Natural killer cell (primary cell): ENCODE measurements around the gene TMEM14A. TPM values are rescaled to one million over a fixed set of nuclear protein-coding genes. Genes with fewer than 3 reads are reported as not detected.

Experiments
- ATAC-seq, 3 donors: fragments of 150-1000 bp in 2 of 3; fragments of 200-7000 bp in 1 of 3; cut with Tn5 transposase; 1 replicate in 1 of 3; 2 replicates in 2 of 3; pipeline ENCODE4 v1.10.0; 2021; ENCODE audit warnings: mild to moderate bottlenecking in 2 of 3, moderate library complexity in 2 of 3
- DNase-seq, 2 donors: peaks; one replicate each; pipeline versions ENCODE4 v3.0.0 to v3.0.0-alpha.2; 2013 to 2021; ENCODE audit warnings: mixed read lengths in 1 of 2
- H3K27ac ChIP-seq: one replicate; pipeline ENCODE4 v1.5.1; 2013; ENCODE audit warnings: mild to moderate bottlenecking, low read length
- H3K27me3 ChIP-seq: one replicate; pipeline ENCODE4 v1.6.1; 2013; ENCODE audit warnings: low read length; ENCODE audit not compliant: control insufficient read depth, insufficient read depth
- H3K36me3 ChIP-seq: one replicate; pipeline ENCODE4 v1.6.1; 2013; ENCODE audit warnings: low read length; ENCODE audit not compliant: control insufficient read depth, insufficient read depth
- H3K4me1 ChIP-seq: one replicate; pipeline ENCODE4 v1.6.1; 2013; ENCODE audit warnings: low read length; ENCODE audit not compliant: control insufficient read depth, insufficient read depth
- H3K4me3 ChIP-seq: one replicate; pipeline ENCODE4 v1.5.1; 2013; ENCODE audit warnings: low read length
- H3K9me3 ChIP-seq: one replicate; pipeline ENCODE4 v1.6.1; 2013; ENCODE audit warnings: low read length; ENCODE audit not compliant: control insufficient read depth, insufficient read depth
- H3K27ac Mint-ChIP-seq, 2 donors: one replicate each; pipeline ENCODE4 v1.8.0; 2022; ENCODE audit warnings: mild to moderate bottlenecking in 2 of 2, mixed read lengths in 2 of 2, moderate library complexity in 1 of 2
- H3K27me3 Mint-ChIP-seq, 2 donors: one replicate each; pipeline ENCODE4 v1.8.0; 2022; ENCODE audit warnings: low read depth in 2 of 2, mixed read lengths in 2 of 2
- H3K36me3 Mint-ChIP-seq: one replicate; pipeline ENCODE4 v1.8.0; 2022; ENCODE audit warnings: mixed read lengths
- H3K4me1 Mint-ChIP-seq, 2 donors: one replicate each; pipeline ENCODE4 v1.8.0; 2022; ENCODE audit warnings: mixed read lengths in 2 of 2
- H3K4me3 Mint-ChIP-seq: one replicate; pipeline ENCODE4 v1.8.0; 2022; ENCODE audit warnings: mild to moderate bottlenecking, moderate library complexity, mixed read lengths
- H3K9me3 Mint-ChIP-seq, 2 donors: one replicate each; pipeline ENCODE4 v1.8.0; 2022; ENCODE audit warnings: mixed read lengths in 2 of 2
- CTCF ChIP-seq: fragments of 200-600 bp; IDR thresholded peaks from one replicate; pipeline ENCODE4 v1.8.0; 2022; ENCODE audit warnings: antibody characterized with exemption
- WGBS: methylation state at CpG from one replicate; pipeline ENCODE4 v1.1.7; 2013; ENCODE audit warnings: missing lambda C conversion rate; ENCODE audit not compliant: insufficient coverage; 5-methylcytosine and 5-hydroxymethylcytosine counted together
- intact Hi-C: fragments of 100-400 bp; cut with micrococcal nuclease; formaldehyde crosslinking; loops from one replicate; pipeline ENCODE4 v1.14.2; 2022
- total RNA-seq, 4 donors: library from RNA; stranded (reverse); fragments of 120-200 nt in 1 of 4; gene quantifications; one replicate each; pipeline versions ENCODE4 v1.2.3 to v1.2.4, GENCODE V29; 2013 to 2022

The TMEM14A gene
- total RNA-seq, 3 donors from 2014 or later (not counting 1 experiment from before 2014, with no cell fraction given) = 4.8 to 5.6 (median 5.3) TPM

- intact Hi-C loops = no loop called here
- no peak overlapping the region for H3K27ac ChIP-seq
- ATAC-seq = no peak
- Mint-ChIP-seq H3K27me3 (peaks cover 13 to 26% of the 10 kb centered on the region in 2 donors), H3K9me3 (no peaks in the 10 kb centered on the region), H3K27ac (no peak overlapping the region), H3K4me3 (no peak overlapping the region), H3K4me1 (peaks cover 7% of the 10 kb centered on the region in 2 donors), H3K36me3 (no peaks in the 10 kb centered on the region)
- DNase-seq = no peak
- no peak for TF ChIP-seq CTCF
- no peaks in the 10 kb centered on the region for H3K36me3 ChIP-seq
- no peaks in the 10 kb centered on the region for H3K4me1 ChIP-seq
- H3K27me3 ChIP-seq = peaks cover 11% of the 10 kb centered on the region
- H3K4me3 ChIP-seq = no peak overlapping the region
- H3K9me3 ChIP-seq = no peaks in the 10 kb centered on the region
- 87% methylated on average over 2 of the region's 2 CpGs for WGBS
Measured at GRCh38 chr6:52639493-52639892, 31.4 kb upstream of the TMEM14A start.

GRCh38 chr6:52640170-52640569 is 30.7 kb upstream of the TMEM14A start:
- Mint-ChIP-seq H3K27ac (no peak overlapping the region), H3K27me3 (peaks cover 13 to 24% of the 10 kb centered on the region in 2 donors), H3K4me1 (peaks cover 7% of the 10 kb centered on the region in 2 donors), H3K9me3 (no peaks in the 10 kb centered on the region), H3K36me3 (no peaks in the 10 kb centered on the region), H3K4me3 (no peak overlapping the region)
- intact Hi-C loops = no loop called here
- no peak for ATAC-seq
- no peaks in the 10 kb centered on the region for H3K9me3 ChIP-seq
- no peak overlapping the region for H3K27ac ChIP-seq
- DNase-seq = no peak
- no peaks in the 10 kb centered on the region for H3K4me1 ChIP-seq
- H3K4me3 ChIP-seq = no peak overlapping the region
- H3K36me3 ChIP-seq = no peaks in the 10 kb centered on the region
- peaks cover 11% of the 10 kb centered on the region for H3K27me3 ChIP-seq
- WGBS = 53% methylated on average over 11 of the region's 11 CpGs
- TF ChIP-seq CTCF = no peak

- no peak overlapping the region for H3K27ac Mint-ChIP-seq
- intact Hi-C loops = no loop called here
- TF ChIP-seq CTCF = no peak
Measured at GRCh38 chr6:52640916-52641315, 30.0 kb upstream of the TMEM14A start.

GRCh38 chr6:52641388-52641787 is 29.5 kb upstream of the TMEM14A start:
- Mint-ChIP-seq H3K36me3 (no peaks in the 10 kb centered on the region), H3K4me3 (no peak overlapping the region), H3K27me3 (peaks cover 13 to 24% of the 10 kb centered on the region in 2 donors), H3K4me1 (peaks cover 7% of the 10 kb centered on the region in 2 donors), H3K27ac (no peak overlapping the region), H3K9me3 (no peaks in the 10 kb centered on the region)
- no peaks in the 10 kb centered on the region for H3K36me3 ChIP-seq
- DNase-seq = no peak
- H3K4me1 ChIP-seq = no peaks in the 10 kb centered on the region
- H3K27ac ChIP-seq = no peak overlapping the region
- H3K4me3 ChIP-seq = no peak overlapping the region
- no peaks in the 10 kb centered on the region for H3K9me3 ChIP-seq
- intact Hi-C loops = no loop called here
- no peak for ATAC-seq
- peaks cover 11% of the 10 kb centered on the region for H3K27me3 ChIP-seq
- TF ChIP-seq CTCF = no peak

More at GRCh38 chr6:52640916-52641315, 30.0 kb upstream of the TMEM14A start:
- 89% methylated on average over 5 of the region's 5 CpGs for WGBS
- H3K27ac ChIP-seq = no peak overlapping the region
- no peaks in the 10 kb centered on the region for H3K9me3 ChIP-seq
- H3K36me3 Mint-ChIP-seq = no peaks in the 10 kb centered on the region
- H3K27me3 ChIP-seq = peaks cover 11% of the 10 kb centered on the region
- H3K4me3 Mint-ChIP-seq = no peak overlapping the region
- DNase-seq (no peak), ATAC-seq (no peak)
- no peaks in the 10 kb centered on the region for H3K36me3 ChIP-seq
- H3K9me3 Mint-ChIP-seq = no peaks in the 10 kb centered on the region
- peaks cover 13 to 24% of the 10 kb centered on the region in 2 donors for H3K27me3 Mint-ChIP-seq
- no peaks in the 10 kb centered on the region for H3K4me1 ChIP-seq
- no peak overlapping the region for H3K4me3 ChIP-seq
- peaks cover 7% of the 10 kb centered on the region in 2 donors for H3K4me1 Mint-ChIP-seq
